Stomach smooth muscle (tissue), 2 donors: ENCODE measurements around the gene RPS25.
"Not testable (repeated sequence)": the region's sequence is repeated elsewhere in the genome, so short reads cannot be mapped to it uniquely, and the experiment has no call there.

Experiments used
- H3K27ac ChIP-seq: one replicate; pipeline ENCODE4 v1.7.0; 2013; ENCODE audit warnings: mild to moderate bottlenecking, low read length, inconsistent platforms
- H3K27me3 ChIP-seq, 2 donors: one replicate each; pipeline ENCODE4 v1.7.0; 2013; ENCODE audit warnings: low read length in 2 of 2; ENCODE audit not compliant: insufficient read depth in 2 of 2, control insufficient read depth in 1 of 2
- H3K36me3 ChIP-seq, 2 donors: one replicate each; pipeline ENCODE4 v1.7.0; 2013; ENCODE audit warnings: low read length in 2 of 2; ENCODE audit not compliant: control insufficient read depth in 2 of 2, insufficient read depth in 2 of 2
- H3K4me1 ChIP-seq: one replicate; pipeline ENCODE4 v1.7.0; 2013; ENCODE audit warnings: low read length; ENCODE audit not compliant: control insufficient read depth, insufficient read depth
- H3K4me3 ChIP-seq, 2 donors: one replicate each; pipeline ENCODE4 v1.7.0; 2013; ENCODE audit warnings: low read length in 2 of 2
- H3K9ac ChIP-seq, 2 donors: one replicate each; pipeline ENCODE4 v1.7.0; 2013; ENCODE audit warnings: low read length in 2 of 2, mild to moderate bottlenecking in 1 of 2
- H3K9me3 ChIP-seq, 2 donors: one replicate each; pipeline ENCODE4 v1.7.0; 2013; ENCODE audit warnings: low read length in 2 of 2; ENCODE audit not compliant: control insufficient read depth in 2 of 2
- donor health status: healthy.
- donor health status: Pancreatic carcinoma.

Gene RPS25

DNA sequence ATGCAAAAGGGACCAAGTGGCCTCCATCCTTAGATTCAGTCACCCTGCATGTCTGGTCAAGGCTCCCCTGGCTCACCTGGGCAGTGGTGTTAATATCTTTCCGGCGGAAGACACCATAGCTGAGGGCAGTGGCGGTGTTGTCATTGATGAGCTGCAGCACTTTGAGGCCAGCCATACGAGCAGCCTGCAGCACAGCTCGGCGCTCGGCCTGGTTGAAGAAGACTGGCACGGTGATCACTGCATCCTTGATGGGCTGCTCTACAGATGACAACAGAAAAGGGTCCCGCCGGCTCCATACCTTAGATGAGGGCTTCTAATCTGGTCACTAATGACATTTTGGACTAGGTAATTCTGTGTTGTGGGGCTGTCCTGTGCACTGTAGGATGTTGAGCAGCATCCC is 36.3 kb upstream of the RPS25 start:
- H3K9me3 ChIP-seq = no peaks in the 10 kb centered on the region
- no peak overlapping the region for H3K27ac ChIP-seq
- H3K36me3 ChIP-seq = peaks cover 44 to 47% of the 10 kb centered on the region in 2 donors
- H3K4me1 ChIP-seq = peaks cover 20% of the 10 kb centered on the region
- no peak overlapping the region for H3K9ac ChIP-seq
- H3K4me3 ChIP-seq = no peak overlapping the region
- no peaks in the 10 kb centered on the region for H3K27me3 ChIP-seq

DNA sequence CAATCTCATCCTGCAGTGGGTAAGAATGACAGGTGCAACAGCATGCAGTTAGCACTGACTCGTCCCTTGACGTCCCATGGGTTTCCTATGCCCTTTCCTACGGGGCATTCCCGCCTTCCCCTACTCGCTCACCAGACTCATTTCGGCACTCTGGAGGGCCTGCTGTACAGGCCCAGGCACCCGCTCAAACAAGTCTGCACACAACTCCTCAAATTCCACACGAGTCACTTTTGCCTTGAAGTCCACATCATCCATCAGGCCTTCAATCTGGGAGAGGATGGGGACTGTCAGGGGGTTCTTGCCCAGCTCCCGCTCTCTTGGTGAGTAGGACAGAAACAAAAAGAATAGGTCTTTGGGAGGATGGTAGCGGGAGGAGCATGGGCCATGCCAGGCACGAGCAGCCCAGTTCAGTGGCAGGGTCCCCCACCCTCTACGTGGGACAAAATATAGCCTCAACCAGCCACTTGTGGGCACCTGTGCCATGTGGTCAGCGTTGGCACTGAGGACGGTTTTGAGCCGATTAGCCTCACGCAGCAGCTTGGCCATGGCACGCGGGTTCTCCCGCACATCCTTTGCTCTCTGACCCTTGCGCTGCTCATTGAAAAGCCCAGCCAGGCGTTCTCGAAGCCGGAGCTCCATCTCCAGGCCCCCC is 34.1 kb upstream of the RPS25 start:
- Histone ChIP-seq H3K36me3 (peaks cover 59 to 69% of the 10 kb centered on the region in 2 donors), H3K9me3 (no peaks in the 10 kb centered on the region), H3K27me3 (no peaks in the 10 kb centered on the region), H3K9ac (no peak overlapping the region), H3K27ac (no peak overlapping the region), H3K4me1 (peaks cover 14% of the 10 kb centered on the region), H3K4me3 (no peak overlapping the region)

DNA sequence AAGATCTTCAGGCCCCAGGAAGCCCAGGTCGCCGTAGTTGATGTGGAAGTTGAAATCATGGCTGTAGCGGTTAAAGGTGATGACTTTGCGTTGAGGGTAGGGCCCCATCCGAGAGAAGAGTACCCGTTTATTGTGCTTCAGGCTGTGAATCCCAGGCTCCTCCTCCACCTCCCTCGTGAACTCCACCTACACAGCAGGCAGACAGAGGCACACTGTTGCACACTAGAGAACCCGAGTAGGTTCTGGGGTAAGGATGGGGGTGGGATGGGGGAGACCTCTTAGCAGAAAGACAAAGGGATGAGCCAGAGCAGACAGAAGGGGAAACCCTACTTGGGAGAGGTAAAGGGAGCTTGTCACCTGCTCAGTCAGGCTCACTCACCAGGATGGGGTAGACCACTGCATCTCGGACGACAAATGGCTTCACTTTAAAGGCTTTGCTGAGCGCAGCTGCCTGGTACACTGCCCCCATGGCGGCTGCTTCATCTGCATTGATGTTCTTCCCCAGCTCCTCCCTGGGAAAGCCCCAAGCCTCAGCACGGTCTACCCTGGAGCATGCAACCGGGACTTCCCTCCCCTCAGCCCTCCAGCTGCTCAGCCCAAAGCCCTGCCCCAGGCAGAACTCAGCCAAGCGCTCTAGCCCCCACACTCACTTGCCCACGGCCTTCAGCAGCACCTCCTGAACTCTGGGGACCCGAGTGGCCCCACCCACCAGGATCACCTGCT is 33.5 kb upstream of the RPS25 start:
- Histone ChIP-seq H3K27ac (no peak overlapping the region), H3K36me3 (peaks cover 63 to 73% of the 10 kb centered on the region in 2 donors), H3K9me3 (no peaks in the 10 kb centered on the region)

DNA sequence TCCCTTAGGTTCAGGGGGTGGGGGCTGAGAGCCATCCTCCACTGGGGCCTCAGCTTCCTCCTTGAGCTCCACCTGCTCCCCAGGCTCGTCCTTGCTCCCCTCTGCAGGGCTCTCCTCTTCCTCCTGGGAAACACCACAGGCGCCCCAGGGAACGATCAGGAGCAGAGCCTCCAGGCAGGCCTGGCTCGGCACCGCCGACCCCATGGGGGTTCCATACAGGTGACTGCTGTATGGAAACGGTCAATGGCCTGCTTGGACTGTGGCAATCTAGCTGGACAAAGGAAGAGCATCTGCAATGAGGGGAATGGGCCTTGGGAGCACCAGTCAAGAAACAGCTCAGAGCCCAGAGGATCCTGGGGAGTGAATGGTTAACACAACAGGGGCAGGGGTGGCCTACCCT is 30.9 kb upstream of the RPS25 start:
- Histone ChIP-seq H3K4me1 (no peaks in the 10 kb centered on the region), H3K27me3 (no peaks in the 10 kb centered on the region), H3K27ac (no peak overlapping the region), H3K9ac (no peak overlapping the region), H3K36me3 (peaks cover 66 to 68% of the 10 kb centered on the region in 2 donors), H3K9me3 (no peaks in the 10 kb centered on the region), H3K4me3 (no peak overlapping the region)

More for the DNA sequence above, 33.5 kb upstream of the RPS25 start:
- Histone ChIP-seq H3K27me3 (no peaks in the 10 kb centered on the region), H3K9ac (no peak overlapping the region), H3K4me1 (peaks cover 14% of the 10 kb centered on the region), H3K4me3 (no peak overlapping the region)

DNA sequence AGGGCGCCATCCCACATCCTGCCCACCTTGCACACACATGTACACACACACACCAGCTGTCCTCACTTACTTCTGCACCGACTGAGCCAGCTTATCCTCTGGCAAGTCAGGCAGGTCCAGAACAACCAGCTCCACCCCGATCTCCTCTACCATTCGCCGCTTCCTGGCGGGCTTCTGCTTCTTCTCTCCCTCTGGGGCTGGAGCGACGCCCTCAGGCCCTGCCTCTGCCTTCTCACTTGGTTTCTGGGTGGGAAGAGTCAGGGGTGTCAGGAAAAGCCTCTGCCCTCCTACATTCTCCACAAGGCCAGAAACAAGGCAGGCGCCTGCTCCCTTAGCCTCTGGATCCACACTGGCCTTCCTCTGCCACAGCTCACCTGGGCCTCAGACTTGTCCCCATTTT is 30.5 kb upstream of the RPS25 start:
- H3K9ac ChIP-seq = no peak overlapping the region
- H3K27ac ChIP-seq = no peak overlapping the region
- no peaks in the 10 kb centered on the region for H3K4me1 ChIP-seq
- H3K4me3 ChIP-seq = no peak overlapping the region
- H3K9me3 ChIP-seq = no peaks in the 10 kb centered on the region
- H3K27me3 ChIP-seq = no peaks in the 10 kb centered on the region
- peaks cover 61 to 64% of the 10 kb centered on the region in 2 donors for H3K36me3 ChIP-seq

DNA sequence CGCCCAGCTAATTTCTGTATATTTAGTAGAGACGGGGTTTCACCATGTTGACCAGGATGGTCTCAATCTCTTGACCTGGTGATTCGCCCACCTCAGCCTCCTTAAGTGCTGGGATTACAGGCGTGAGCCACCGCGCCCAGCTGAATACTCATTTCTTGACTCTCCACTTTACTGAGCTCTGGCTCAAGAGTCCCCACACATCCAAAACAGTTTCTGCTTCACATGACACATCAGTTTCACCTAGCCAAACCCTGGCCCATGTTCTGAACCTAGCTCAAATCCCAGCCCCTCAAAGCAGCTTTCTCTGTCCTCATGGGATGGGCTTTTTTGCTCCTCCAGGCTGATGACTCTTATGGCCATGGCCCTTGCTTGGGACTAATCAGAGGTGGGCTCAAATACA is 29.1 kb upstream of the RPS25 start:
- no peaks in the 10 kb centered on the region for H3K27me3 ChIP-seq
- no peak overlapping the region for H3K9ac ChIP-seq
- H3K36me3 ChIP-seq = peaks cover 47 to 52% of the 10 kb centered on the region in 2 donors
- no peak overlapping the region for H3K27ac ChIP-seq
- no peaks in the 10 kb centered on the region for H3K9me3 ChIP-seq
- no peak overlapping the region for H3K4me3 ChIP-seq
- no peaks in the 10 kb centered on the region for H3K4me1 ChIP-seq

DNA sequence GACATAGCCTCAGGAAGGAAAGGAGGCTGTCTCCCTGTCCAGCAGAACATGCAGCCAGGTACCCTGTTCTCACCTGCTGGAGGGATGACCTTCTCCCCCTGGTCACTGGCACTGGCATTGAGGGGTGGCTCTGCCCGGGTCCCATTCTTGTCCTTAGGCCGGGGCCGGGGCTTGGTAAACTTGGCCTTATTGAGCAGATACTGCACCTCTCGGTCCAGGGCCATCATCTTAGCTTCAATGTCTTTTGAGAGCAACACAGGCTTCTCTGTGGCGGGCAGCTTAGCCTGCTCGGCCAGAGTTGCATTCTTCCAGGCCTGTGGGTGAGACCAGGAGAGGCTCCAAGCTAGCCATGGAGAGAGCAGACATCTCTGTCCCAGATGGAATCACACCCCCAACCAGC is 28.3 kb upstream of the RPS25 start:
- Histone ChIP-seq H3K36me3 (peaks cover 40 to 45% of the 10 kb centered on the region in 2 donors), H3K27me3 (no peaks in the 10 kb centered on the region), H3K4me1 (no peaks in the 10 kb centered on the region), H3K4me3 (no peak overlapping the region), H3K9ac (no peak overlapping the region), H3K9me3 (no peaks in the 10 kb centered on the region), H3K27ac (no peak overlapping the region)

DNA sequence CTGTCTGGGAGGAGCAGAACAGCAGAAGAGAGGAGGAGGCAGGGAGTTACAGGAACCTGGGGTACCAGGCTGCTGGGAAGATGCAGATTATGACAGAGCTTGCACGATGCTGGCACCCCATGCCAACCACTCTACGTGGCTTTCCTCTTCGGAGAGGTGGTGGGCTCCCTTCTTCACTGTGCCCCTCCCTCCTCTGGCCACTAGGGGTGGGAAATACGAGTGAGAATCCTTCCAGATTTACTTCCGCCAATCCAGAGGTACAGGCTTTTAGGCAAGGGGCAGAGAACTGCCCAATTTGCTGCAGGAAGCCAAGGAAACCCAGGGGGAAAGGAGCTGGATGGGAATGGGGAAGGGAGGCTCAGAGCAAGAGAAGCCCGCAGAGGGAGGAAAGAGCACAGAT is 26.6 kb upstream of the RPS25 start:
- Histone ChIP-seq H3K4me1 (no peaks in the 10 kb centered on the region), H3K36me3 (peaks cover 31 to 36% of the 10 kb centered on the region in 2 donors), H3K4me3 (no peak overlapping the region)

DNA sequence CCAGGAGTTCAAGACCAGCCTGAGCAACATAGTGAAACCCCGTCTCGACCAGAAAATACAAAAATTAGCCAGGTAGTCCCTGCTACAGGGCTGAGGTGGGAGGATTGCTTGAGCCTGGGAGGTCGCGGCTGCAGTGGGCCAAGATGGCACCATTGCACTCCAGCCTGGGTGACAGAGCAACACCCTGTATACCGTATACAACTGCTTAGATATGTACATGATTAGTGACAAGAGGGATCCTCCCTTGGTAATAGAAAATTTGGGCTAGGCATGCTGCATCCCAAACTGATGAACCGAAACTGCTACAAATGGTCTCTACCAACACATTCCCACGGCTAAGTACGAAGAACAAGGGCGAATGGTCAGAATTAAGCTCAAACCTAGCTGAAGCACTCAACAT is 24.8 kb upstream of the RPS25 start:
- Histone ChIP-seq H3K4me1 (no peaks in the 10 kb centered on the region), H3K9ac (no peak overlapping the region), H3K27ac (no peak overlapping the region), H3K4me3 (no peak overlapping the region), H3K36me3 (peaks cover 18% of the 10 kb centered on the region in 2 donors), H3K27me3 (no peaks in the 10 kb centered on the region), H3K9me3 (no peaks in the 10 kb centered on the region)

More for the DNA sequence above, 26.6 kb upstream of the RPS25 start:
- Histone ChIP-seq H3K9ac (no peak overlapping the region), H3K9me3 (no peaks in the 10 kb centered on the region), H3K27ac (no peak overlapping the region), H3K27me3 (no peaks in the 10 kb centered on the region)

DNA sequence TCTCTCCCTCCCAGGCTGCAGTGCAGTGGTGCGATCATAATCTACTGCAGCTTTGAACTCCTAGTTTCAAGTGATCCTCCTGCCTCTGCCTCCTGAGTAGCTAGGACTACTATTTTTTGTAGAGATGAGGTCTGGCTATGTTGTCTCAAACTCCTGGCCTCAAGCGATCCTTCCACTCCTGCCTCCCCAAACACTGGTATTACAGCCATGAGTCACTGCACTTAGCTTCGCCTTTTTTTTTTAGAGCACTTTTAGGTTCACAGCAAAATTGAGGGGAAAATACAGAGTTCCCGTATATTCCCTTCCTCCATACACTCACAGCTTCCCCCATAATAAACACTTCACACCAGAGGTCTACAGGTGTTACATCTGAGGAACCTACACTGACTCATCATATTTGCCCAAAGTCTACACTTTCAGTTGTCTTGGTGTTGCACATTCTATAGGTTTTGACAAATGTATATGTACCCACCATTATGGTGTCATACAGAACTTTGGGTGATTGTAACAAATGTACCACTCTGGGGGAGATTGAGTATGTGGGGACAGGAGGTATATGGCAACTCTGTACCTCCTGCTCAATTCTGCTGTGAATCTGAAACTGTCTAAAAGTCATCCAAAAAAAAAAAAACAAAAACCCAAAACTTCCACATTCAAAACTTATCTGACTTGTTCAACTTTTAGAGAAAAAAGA is 23.8 kb upstream of the RPS25 start:
- Histone ChIP-seq H3K9me3 (no peaks in the 10 kb centered on the region), H3K9ac (no peak overlapping the region), H3K27ac (no peak overlapping the region), H3K27me3 (no peaks in the 10 kb centered on the region), H3K4me3 (no peak overlapping the region), H3K36me3 (peaks cover 10 to 12% of the 10 kb centered on the region in 2 donors), H3K4me1 (no peaks in the 10 kb centered on the region)

DNA sequence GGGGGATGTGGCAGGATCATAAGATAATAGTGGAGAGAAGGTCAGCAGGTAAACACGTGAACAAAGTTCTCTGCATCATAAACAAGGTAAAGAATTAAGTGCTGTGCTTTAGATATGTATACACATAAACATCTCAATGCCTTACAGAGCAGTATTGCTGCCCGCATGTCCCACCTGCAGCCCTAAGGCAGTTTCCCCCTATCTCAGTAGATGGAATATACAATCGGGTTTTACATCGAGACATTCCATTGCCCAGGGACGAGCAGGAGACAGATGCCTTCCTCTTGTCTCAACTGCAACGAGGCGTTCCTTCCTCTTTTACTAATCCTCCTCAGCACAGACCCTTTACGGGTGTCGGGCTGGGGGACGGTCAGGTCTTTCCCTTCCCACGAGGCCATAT is 21.3 kb upstream of the RPS25 start:
- H3K27me3 ChIP-seq, H3K4me1 ChIP-seq, H3K36me3 ChIP-seq, H3K27ac ChIP-seq, H3K4me3 ChIP-seq, H3K9ac ChIP-seq, H3K9me3 ChIP-seq: not testable (repeated sequence)
